ENCODE results near the gene TRIAP1.

Gene TRIAP1

GRCh38 chr12:120474616-120474960, 28.4 kb upstream of the TRIAP1 start (continued):
- no peak for TF ChIP-seq ZFP30 (CRISPR knock-in tag; IDR thresholded peaks at IDR 0.05)
- TF ChIP-seq RARB (CRISPR knock-in tag; IDR thresholded peaks at IDR 0.05): no peak
- no peak for TF ChIP-seq GLIS3 (CRISPR knock-in tag; IDR thresholded peaks at IDR 0.05)
- TF ChIP-seq ZNF8 (CRISPR knock-in tag; IDR thresholded peaks at IDR 0.05): no peak
- TF ChIP-seq TCF4 (CRISPR knock-in tag; IDR thresholded peaks at IDR 0.05; ENCODE audit: borderline replicate concordance): no peak
- no peak for TF ChIP-seq PATZ1 (CRISPR knock-in tag; IDR thresholded peaks at IDR 0.05; ENCODE audit: borderline replicate concordance)
- TF ChIP-seq ZNF70 (CRISPR knock-in tag; IDR thresholded peaks at IDR 0.05): no peak

DNA sequence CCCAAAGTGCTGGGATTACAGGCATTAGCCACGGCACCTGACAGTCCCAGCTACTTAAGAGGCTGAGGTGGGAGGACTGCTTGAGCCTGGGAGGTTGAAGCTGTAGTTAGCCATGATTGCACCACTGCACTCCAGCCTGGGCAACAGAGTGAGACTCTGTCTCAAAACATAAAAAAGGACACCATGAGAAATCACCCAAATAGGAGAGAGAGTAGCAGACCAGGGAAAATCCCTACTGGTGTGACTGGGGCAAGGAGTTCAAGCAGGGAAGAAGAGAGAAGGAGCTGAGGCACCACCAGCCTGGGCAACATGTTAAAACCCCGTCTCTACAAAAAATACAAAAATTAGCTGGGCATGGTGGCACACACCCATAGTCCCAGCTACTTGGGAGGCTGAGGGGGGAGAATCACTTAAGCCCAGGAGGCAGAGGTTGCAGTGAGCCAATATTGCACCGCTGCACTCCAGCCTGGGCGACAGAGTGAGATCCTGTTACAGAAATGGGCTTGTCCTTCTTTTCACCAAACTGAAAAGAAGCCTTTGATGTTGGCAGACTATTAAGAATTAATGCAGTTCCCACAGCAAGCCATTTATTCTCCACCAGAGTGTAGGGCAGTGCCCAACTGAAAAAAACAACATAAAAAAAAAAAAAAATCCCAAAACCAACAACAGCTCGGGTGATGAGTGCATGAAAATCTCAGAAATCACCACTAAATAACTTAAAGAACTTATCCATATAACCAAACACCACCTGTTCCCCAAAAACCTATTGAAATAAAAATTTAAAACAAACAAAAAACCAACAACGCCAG, 27.8 kb upstream of the TRIAP1 start:
- no peak for ATAC-seq

GRCh38 chr12:120472521-120472920, 26.3 kb upstream of the TRIAP1 start:
- TF ChIP-seq SNAI2 (CRISPR knock-in tag; IDR thresholded peaks at IDR 0.05) (no peak), OSR1 (CRISPR knock-in tag; IDR thresholded peaks at IDR 0.05) (no peak), ZFP3 (CRISPR knock-in tag; IDR thresholded peaks at IDR 0.05) (no peak), ZC3H10 (CRISPR knock-in tag; IDR thresholded peaks at IDR 0.05) (no peak), CSDC2 (CRISPR knock-in tag; IDR thresholded peaks at IDR 0.05) (no peak), ZFP30 (CRISPR knock-in tag; IDR thresholded peaks at IDR 0.05) (no peak), BACH2 (CRISPR knock-in tag; IDR thresholded peaks at IDR 0.05; ENCODE audit: borderline replicate concordance) (no peak), TOX (CRISPR knock-in tag; IDR thresholded peaks at IDR 0.05; ENCODE audit: borderline replicate concordance) (no peak), ISL1 (CRISPR knock-in tag; IDR thresholded peaks at IDR 0.05) (no peak)
- TF ChIP-seq, protein P1, sequence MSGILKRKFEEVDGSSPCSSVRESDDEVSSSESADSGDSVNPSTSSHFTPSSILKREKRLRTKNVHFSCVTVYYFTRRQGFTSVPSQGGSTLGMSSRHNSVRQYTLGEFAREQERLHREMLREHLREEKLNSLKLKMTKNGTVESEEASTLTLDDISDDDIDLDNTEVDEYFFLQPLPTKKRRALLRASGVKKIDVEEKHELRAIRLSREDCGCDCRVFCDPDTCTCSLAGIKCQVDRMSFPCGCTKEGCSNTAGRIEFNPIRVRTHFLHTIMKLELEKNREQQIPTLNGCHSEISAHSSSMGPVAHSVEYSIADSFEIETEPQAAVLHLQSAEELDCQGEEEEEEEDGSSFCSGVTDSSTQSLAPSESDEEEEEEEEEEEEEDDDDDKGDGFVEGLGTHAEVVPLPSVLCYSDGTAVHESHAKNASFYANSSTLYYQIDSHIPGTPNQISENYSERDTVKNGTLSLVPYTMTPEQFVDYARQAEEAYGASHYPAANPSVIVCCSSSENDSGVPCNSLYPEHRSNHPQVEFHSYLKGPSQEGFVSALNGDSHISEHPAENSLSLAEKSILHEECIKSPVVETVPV (CRISPR knock-in tag; IDR thresholded peaks at IDR 0.05): no peak
- TF ChIP-seq, protein P2, sequence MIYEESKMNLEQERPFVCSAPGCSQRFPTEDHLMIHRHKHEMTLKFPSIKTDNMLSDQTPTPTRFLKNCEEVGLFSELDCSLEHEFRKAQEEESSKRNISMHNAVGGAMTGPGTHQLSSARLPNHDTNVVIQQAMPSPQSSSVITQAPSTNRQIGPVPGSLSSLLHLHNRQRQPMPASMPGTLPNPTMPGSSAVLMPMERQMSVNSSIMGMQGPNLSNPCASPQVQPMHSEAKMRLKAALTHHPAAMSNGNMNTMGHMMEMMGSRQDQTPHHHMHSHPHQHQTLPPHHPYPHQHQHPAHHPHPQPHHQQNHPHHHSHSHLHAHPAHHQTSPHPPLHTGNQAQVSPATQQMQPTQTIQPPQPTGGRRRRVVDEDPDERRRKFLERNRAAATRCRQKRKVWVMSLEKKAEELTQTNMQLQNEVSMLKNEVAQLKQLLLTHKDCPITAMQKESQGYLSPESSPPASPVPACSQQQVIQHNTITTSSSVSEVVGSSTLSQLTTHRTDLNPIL (CRISPR knock-in tag; IDR thresholded peaks at IDR 0.05; ENCODE audit: low read depth): no peak
- no peak for ATAC-seq

More for the DNA sequence above, 27.8 kb upstream of the TRIAP1 start:
- TF ChIP-seq ZNF8 (CRISPR knock-in tag; IDR thresholded peaks at IDR 0.05) (no peak), OSR1 (CRISPR knock-in tag; IDR thresholded peaks at IDR 0.05) (no peak), ISL1 (CRISPR knock-in tag; IDR thresholded peaks at IDR 0.05) (no peak), SNAI2 (CRISPR knock-in tag; IDR thresholded peaks at IDR 0.05) (no peak), TOX (CRISPR knock-in tag; IDR thresholded peaks at IDR 0.05; ENCODE audit: borderline replicate concordance) (no peak), ZC3H10 (CRISPR knock-in tag; IDR thresholded peaks at IDR 0.05) (no peak), ZFP30 (CRISPR knock-in tag; IDR thresholded peaks at IDR 0.05) (no peak), BACH2 (CRISPR knock-in tag; IDR thresholded peaks at IDR 0.05; ENCODE audit: borderline replicate concordance) (no peak), GLIS3 (CRISPR knock-in tag; IDR thresholded peaks at IDR 0.05) (no peak)
- TF ChIP-seq, protein P2 (CRISPR knock-in tag; IDR thresholded peaks at IDR 0.05; ENCODE audit: low read depth): no peak
- TF ChIP-seq, protein P3, sequence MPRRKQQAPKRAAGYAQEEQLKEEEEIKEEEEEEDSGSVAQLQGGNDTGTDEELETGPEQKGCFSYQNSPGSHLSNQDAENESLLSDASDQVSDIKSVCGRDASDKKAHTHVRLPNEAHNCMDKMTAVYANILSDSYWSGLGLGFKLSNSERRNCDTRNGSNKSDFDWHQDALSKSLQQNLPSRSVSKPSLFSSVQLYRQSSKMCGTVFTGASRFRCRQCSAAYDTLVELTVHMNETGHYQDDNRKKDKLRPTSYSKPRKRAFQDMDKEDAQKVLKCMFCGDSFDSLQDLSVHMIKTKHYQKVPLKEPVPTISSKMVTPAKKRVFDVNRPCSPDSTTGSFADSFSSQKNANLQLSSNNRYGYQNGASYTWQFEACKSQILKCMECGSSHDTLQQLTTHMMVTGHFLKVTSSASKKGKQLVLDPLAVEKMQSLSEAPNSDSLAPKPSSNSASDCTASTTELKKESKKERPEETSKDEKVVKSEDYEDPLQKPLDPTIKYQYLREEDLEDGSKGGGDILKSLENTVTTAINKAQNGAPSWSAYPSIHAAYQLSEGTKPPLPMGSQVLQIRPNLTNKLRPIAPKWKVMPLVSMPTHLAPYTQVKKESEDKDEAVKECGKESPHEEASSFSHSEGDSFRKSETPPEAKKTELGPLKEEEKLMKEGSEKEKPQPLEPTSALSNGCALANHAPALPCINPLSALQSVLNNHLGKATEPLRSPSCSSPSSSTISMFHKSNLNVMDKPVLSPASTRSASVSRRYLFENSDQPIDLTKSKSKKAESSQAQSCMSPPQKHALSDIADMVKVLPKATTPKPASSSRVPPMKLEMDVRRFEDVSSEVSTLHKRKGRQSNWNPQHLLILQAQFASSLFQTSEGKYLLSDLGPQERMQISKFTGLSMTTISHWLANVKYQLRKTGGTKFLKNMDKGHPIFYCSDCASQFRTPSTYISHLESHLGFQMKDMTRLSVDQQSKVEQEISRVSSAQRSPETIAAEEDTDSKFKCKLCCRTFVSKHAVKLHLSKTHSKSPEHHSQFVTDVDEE (CRISPR knock-in tag; IDR thresholded peaks at IDR 0.05): no peak

All from SK-N-SH treated with all-trans-retinoic acid at 6 μM for 48 hours (cell line).